CD1c-positive myeloid dendritic cell (primary cell): Measurements from ENCODE around the gene GHSR.
A peak's percentile ranks its signal among the peaks of the same experiment; 100 is the strongest.

ENCODE experiments used
- DNase-seq: peaks from one replicate; pipeline ENCODE4 v3.0.0-alpha.2; 2016; ENCODE audit errors: extremely low spot score

The GHSR gene, protein sequence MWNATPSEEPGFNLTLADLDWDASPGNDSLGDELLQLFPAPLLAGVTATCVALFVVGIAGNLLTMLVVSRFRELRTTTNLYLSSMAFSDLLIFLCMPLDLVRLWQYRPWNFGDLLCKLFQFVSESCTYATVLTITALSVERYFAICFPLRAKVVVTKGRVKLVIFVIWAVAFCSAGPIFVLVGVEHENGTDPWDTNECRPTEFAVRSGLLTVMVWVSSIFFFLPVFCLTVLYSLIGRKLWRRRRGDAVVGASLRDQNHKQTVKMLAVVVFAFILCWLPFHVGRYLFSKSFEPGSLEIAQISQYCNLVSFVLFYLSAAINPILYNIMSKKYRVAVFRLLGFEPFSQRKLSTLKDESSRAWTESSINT

DNA sequence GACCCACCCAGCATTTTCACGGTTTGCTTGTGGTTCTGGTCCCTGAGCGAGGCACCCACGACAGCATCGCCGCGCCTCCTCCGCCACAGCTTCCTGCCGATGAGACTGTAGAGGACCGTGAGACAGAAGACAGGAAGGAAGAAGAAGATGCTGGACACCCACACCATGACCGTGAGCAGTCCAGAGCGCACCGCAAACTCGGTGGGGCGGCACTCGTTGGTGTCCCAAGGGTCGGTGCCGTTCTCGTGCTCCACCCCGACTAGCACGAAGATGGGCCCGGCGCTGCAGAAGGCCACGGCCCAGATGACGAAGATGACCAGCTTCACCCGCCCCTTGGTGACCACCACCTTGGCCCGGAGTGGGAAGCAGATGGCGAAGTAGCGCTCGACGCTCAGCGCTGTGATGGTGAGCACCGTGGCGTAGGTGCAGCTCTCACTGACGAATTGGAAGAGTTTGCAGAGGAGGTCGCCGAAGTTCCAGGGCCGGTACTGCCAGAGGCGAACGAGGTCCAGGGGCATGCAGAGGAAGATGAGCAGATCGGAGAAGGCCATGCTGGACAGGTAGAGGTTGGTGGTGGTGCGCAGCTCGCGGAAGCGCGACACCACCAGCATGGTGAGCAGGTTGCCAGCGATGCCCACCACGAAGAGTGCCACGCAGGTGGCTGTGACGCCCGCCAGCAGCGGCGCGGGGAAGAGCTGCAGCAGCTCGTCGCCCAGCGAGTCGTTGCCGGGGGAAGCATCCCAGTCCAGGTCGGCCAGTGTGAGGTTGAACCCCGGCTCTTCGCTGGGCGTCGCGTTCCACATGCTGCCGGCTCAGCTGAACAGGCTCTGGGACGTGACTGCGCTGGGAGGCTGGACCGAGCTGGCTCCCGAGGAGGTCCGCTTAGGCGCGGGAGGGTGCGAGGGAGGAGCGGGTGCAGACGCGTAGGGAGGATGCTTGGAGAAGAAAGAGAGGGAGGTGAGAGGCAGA, at the start of gene GHSR:
TSS of gene GHSR (minus strand) at position 846 of the 969 bp plus-strand sequence. CDS start at position 803, 43 bp downstream.
- DNase-seq, result no peak

DNA sequence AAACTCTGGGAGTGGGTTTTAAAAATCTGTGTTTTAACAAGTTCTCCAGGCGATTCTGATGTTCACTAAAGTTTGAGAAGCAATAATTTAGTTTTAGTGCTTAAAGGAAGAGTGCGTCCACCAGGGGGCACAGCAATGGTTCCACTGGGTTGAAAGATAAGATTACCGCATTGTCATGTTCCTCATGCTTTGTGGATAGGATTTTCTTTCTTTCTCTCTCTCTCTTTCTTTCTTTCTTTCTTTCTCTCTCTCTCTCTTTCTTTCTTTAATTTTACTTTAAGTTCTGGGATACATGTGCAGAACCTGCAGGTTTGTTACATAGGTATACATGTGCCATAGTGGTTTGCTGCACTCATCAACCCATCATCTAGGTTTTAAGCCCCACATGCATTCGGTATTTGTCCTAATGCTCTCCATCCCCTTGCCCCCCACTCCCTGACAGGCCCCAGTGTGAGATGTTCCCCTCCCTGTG, 42.0 kb upstream of the GHSR start:
- DNase-seq, result peak; percentile 80

DNA sequence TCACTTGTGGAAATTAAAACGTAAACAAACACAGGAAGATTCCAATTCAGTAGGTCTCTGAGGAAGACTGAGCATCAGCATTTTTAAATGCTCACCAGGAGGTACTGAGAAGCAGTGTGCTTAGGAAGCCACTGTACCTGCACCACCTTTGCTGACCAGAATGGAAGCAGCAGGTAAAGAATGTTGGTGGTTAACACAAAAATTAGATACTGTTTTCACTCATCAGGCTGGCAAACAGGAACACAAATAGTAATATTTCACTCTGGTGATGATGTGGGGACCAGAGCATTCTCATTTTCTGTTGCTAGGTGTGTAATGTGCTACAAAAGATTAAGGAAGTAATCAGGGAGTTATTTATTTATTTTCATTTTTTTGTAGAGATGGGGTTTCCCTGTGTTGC, 29.9 kb upstream of the GHSR start:
- no peak for DNase-seq

DNA sequence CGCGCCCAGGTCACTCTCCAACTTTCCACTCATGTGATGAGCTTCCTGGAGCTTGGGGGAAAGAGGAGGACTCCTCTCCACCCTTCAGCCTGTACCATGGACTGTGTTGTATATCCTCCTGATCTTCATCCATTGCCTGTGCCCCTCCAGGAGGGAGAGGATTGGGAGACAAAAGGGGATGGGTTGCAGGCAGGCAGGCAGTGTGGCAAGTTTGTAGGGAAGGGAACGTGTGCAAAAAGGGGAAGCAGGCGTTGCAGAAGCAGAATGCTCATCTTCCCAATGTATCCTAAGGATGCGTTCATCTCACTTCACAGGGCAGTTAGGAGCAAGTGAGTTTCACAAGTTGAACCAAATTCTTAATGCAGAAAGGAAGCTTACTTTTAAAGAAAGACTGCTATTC, 28.1 kb upstream of the GHSR start:
- DNase-seq, result peak; percentile 43

DNA sequence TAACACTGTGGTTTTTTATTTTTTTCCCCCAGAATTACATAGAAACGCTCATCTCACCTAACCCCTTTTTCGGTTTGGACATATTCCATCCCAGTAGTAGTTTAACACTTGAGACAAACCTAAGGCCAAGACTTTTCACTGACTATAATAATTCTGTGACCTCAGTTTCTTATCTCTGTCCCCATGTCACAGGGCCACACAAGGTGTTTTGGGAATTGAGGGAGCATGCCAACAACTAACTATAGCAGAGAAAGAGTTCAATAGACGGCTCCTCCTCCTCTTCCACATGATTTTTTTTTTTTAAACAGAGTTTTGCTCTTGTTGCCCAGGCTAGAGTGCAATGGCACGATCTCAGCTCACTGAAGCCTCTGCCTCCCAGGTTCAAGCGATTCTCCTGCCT, 27.4 kb upstream of the GHSR start:
- no peak for DNase-seq

DNA sequence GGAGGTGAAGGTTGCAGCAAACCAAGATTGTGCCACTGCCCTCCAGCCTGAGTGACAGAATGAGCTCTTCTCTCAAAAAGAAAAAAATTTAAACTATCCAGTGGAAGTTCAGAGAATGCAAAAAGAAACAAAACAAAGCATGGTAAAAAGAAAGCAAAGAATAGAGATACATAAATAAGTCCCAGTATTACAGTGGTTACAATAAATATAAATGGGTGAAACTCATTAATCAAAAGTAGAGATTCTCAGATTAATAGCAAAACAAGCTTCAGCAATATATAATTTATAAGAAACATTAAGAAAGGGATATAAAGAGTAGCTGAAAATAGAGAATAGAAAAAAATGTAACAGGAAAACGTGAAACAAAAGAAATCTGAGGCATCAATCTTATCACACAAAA, 23.6 kb upstream of the GHSR start:
- no peak for DNase-seq

DNA sequence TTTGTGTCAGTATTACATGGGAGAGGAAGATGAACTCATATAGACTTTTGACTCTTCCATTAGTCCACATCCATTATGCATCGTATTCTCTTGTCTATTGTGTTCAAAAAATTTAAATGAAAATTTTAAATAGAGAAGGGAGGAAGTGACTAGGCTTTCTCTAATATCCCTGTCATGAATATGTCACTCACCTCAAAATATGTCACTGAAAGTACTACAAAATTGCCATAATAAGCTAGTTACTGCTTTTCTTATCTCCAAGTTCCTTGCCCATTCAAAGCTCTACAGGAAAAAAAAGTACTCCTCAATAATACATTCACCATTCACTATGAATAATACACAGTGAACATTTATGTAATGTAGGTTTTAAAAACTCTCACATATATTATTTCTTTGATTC, 22.3 kb upstream of the GHSR start:
- DNase-seq, result no peak

DNA sequence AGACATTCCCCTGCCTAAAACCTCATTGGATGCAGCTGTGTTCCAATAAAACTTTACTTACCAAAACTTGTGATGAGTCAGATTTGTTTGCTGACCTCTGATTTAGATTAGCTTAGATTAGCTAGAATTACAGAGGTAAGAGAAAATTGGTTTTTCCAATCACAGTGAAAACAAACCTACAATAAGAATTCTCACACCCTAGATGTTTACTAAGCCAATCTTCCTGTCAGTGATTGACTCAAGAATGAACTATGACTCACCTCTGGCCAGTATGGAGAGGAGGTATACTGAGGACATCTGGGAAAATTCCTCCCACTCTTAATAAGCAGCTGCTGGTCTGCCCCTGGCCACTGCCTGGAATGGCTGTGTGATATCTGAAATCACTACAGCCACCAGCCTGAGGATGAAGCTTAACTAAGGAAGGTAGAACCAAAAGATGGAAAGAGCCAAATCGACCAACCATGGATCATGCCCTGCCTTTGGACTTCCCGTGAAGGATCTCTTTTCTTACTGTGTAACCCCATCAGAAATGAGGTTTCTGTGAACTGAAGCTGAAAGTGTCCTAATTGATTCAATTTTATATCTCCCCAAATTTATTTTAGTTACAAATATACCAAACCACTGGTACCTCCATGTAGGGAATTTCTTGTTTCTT, 19.0 kb upstream of the GHSR start:
- DNase-seq, result no peak

DNA sequence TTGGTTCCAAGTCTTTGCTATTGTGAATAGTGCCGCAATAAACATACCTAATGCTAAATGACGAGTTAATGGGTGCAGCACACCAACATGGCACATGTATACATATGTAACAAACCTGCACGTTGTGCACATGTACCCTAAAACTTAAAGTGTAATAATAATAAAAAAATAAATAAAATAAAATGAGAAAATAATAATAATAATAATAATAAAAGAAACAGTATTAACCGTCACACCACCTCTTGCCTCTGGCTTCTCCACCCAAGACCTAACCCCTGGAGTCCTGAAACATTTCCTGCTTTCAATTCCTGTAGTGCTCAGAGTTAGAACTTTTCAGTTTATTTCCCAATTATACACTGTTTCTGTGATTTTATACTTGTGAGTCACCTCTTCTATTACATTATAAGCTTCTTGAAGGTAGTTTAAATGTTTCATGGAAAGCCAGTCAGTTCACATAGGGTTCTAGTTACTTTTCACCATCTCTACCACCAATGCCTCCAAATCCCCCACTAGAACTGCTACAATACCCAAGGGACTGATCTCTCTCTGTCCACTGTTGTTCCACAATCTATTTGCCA, 18.4 kb upstream of the GHSR start:
- DNase-seq, result no peak

DNA sequence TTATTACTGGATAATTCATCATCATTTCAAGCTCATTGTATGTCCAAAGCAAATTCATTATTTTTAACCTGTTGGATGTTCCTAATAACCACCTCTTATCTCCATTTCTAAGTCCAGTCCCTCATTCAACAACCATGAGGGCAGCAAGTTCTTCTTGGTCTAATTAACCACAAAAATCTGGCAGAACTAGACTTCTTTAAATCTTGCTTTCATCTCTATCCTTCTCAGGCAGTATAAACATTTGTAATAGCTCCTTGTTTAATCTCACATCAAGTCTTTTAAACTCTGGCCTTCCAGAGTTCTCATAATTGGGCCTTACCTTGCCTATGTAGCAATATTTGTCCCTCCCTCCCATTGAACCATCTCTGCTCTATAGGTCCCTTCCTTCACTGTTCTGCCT, 17.0 kb upstream of the GHSR start:
- DNase-seq, result no peak

DNA sequence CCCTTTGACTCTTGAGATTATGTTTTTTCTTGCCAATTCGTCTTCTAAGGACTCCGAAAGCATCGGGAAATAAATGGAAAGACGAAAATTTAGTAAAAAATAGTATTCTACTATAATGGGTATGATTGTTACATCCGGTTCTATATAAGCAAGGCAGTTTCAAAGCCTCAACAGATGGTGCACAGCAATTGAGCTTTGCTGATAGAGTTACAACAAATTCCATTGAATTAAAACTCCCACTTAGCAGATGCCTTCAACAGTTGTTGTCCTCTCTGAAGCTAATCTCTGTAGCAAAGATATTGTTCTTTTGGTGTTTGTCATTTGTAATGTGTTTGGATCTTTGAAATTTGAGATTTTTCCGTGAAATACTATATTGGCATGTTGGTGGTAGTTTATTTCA, 16.1 kb upstream of the GHSR start:
- DNase-seq, result no peak

DNA sequence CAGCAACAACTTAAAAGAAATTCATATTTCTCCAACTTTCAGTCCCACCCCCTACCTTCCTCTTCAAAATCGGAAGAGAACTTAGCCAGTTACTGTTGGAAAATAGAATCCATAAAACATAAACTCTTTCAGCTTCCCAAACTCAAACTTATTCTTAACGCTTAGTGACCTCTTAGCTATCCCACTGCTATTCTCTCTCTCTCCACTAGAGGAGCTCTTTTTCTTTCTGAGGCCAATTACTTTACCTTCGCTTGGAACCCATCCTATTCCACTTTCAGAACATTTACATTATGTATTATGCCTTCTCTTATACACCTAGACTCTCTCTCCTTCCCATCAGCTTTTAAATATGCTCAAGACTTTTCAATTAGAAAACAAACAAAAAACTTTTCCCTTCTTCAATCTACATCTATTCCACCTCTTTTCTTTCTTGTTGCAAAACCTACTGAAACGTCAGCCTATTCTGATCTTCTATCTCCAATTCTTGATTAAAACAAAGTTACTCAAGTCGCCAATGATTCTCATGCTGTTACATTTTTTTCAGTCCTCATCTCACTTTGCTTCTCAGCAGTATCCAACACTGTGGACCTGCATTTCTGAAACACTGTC, 13.4 kb upstream of the GHSR start:
- DNase-seq, result peak; percentile 31

DNA sequence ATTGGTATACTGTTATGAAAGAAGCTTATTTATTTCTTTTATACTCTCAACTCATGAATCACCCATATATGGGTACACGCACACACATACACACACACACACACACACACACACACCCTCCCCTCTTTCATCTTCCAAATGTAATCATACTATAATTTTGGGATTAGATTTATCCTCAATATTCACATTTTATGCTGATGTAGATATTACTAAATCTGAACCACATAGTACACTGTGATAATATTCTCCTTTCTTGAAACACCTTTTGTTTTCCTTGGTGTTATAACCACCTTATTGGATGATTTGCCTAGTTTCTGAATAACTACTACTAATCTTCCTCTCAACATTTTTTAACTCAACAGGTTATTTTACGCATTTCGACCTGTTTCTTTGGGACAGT, 8.1 kb upstream of the GHSR start:
- DNase-seq, result no peak

DNA sequence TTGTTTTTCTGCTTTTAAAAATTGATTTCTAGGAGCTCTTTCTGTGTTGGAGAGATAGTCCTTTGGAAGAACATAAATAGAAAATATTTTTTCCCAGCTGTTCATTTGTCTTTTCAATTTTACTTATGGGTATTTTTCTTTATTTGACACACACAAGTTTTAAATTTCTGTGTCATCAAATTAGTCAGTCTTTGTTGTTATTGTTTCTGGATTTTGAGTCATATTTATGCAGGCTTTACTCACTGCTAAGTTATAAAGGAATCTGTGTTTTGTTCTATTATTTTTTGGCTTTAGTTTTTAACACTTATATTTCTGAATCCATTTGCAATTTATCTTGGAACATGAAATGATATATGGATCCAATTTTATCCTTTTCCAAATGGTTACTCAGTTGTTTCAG, 5.9 kb upstream of the GHSR start:
- no peak for DNase-seq

DNA sequence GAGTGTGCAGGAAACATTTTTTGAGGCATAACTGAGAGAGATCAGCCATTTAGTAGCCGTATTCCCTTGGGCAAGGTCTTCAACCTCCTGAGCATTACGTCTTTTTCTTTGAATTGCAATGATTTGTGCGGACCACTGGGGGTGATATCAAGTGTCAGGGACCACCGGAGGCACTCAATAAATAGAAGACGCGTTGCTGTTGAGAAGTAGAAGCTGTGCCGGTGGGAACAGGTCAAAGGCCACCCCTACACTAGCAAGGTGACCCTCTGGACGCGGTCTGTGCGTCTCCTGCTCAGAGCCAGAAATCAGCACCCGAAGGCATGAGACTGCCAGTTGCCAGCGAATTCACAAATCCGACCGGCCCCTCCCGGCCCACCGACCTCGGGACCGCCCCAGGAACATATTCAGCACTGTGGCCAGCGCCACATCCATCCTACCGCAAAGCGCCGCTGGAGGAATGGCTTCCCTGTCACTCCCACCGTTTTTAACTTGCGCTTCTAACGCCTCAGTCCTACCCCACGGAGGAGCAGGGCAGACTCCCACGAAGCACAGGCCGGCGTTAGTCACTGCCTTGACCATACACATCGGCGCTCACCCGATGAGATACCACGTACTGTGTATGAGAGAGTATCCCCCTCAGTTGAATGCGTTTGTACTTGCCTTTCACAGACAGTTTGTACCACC, 1.4 kb upstream of the GHSR start:
- peak; percentile 16 for DNase-seq

DNA sequence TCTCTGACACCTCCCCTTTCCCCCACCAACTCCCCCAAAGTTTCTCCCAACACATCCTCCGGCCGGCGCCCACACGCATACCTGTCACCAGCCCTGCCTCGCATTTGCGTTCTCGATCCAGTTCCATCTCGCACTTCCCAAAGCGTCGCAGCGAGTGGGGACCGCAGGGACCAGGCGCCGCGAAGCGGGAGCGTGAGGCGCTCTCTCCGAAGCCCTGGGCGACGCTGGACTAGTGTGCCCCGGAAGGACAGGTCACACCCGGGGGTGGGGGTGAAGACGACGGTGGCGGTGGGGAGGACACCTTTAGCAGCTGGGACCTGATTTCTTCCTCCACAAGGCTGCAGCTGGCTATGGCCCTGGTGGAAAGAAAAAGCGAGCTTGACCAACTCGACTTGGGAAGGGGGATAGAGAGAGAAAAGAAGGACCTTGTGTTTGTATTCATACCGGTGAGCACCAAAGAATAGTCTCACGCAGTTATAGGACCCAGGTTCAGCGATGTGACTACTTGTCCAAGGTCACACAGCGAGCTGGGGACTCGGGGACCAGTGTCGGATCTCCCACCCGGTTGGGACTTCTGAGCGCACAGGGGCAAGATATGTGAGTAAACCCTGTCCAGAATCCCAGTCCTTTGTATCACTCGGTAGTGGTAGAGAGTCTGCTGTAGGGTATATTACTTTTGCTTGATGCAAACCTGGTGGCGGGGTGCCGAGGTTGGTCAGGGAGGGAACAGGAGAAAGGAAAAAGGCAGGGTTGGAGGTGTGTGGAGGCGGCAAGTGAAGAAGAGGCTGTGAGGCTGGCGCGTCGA, 607 bp upstream of the GHSR start:
- no peak for DNase-seq

DNA sequence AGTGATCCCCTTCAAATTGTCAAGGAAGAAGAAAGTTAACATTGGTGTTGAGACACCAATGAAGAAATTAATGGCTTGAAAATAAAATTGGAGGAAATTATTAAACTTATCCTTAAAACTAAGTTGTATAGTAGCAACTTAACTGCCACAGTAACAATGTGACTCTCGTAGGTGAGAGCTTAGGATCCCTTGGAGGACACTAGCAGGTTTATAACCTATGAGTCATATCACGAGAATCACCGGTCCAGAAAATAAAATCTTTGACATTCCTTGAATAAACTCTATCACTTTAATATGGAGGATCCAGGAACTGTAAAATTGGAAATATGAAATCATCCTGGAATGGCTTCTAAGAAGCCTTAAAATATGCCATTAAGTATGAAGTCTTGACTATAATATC, 2.1 kb downstream of the GHSR start:
- DNase-seq, result no peak

DNA sequence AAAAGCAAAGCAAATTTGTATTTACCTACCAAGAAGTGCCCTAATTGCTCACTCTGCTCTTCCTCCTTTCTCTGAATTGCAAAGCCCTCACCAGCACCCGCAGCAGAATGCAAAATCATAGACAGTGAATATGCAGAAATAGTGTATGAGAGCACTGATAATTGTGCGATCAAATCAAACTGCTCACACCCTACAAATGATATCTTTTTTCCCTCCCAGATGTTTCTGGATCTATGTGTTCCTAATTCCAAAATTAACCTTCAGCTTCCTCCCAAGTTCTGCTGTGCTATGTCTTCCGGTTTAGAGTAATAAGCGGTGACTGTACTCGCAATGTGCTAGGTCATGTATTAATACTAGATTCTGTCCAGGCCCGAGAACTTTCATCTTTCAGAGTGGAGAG, 3.4 kb downstream of the GHSR start:
- no peak for DNase-seq

DNA sequence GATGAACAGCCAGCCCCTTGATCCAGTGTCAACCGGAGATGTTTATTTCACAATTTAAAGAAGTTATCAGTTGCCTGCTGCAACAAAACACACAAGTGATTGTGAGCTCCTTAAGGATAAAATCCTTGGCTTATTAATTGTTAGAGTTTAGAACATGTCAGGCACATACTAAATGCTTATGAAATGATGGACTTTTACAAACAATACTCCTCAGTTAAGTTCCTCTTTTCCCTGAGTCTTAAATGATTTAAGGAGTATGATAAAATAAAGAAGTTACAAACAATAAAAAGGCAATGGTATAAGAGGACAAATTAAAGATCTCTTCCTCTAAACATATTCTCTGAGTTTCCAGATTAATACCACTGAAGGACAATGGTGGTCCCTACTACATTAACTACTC, 5.7 kb downstream of the GHSR start:
- DNase-seq, result no peak

DNA sequence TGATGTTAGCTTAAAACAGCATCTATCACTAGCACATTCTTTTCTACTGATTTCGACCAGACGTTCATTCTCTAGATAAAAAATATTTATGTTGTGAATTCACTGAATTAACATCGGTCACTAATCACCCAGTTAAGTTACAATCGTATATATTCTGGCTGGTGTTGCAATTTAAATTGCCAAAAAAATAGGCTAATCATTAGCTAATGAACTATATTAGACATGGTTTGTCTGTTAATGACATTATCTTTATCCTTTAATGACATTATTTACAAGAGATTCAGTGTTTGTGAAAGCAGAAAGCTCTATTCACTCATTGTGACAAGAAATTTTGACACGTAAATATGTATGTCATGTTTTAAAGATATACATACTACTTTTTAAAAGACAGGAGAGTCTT, 6.7 kb downstream of the GHSR start:
- DNase-seq, result no peak
